ENCODE measurements around the gene EXOC2.

Gene EXOC2

DNA sequence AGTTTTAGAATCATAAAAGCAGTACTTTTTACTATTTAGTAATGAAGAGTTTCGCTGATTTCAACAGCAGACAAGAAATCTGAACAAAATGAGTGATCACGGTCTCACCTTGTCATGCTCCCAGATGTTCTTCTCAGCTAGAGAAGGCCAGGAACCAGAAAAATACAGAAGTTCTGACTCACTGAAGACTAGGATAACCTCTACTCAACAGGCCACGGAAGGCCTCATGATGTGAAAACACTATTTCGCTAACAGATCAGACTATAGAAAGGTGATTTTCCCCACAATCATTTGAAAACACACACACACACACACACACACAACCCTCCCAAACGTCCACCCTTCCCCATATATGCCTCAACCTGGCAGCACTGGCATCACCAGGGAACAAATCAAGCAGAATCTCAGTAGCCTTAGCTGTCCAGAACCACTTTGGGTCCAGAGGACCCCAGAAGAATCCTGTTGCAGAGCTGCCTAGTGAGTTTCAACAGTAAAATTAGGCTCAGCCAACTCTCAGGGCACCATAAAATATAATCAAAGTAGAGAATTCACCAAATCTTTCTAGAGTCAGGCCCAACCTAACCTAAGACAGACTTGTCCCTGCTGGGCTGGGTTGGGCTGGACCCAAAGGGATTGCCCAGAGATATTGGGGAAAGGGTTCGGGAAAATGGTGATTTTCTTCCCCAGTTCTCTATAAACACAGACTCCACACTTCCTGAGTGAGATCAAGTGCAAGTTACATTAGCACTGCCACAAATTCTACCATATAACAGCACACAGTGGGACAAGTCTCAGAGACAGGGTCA is 7.9 kb downstream of the EXOC2 start:
- H3K9me3 ChIP-seq = no peaks in the 10 kb centered on the region
- H3K27me3 ChIP-seq = no peaks in the 10 kb centered on the region
- peaks cover 0 to 21% (median 7%) of the 10 kb centered on the region in 4 donors for H3K4me1 ChIP-seq
- intact Hi-C loops (cut with DNase I; ENCODE audit: low total_unique reads) = no loop called here
- no peak for DNase-seq
- H3K36me3 ChIP-seq = no peaks in the 10 kb centered on the region
- TF ChIP-seq CTCF (IDR thresholded peaks at IDR 0.05) = no peak
- no peak overlapping the region for H3K4me3 ChIP-seq
- no peak overlapping the region for H3K27ac ChIP-seq

DNA sequence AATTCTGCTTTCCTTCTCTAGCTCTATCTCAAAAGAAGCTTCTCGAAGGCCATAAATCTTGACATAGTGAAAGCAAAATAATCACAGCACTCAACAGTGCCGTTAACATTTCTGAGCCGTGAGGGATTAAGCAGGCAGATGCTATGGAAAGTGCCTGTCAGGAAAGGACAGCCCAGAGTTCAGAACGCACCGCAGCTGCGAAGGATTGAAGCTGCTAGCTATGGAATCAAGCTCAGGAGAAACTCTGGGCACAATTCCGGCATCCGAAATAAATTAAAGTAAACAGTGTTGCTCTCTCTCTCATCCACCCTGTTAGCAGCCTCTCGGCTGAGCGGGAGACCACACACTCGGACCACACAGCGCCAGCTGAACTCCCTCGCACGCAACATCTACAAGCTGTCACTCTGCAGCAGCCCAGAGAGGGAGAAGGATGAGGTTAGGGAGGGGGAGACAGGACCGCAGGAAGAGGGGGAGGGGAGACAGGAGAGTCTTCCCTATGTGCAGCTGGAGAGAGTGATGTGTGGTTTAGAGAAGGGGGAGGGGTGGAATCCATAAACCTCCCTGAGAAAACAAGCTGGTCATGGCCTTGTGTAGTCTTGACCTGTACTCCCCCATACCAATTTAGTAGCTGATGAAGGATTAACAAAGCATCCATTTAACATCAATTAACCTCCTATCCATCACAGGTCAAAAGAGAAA is 9.0 kb downstream of the EXOC2 start:
- intact Hi-C loops (cut with DNase I; ENCODE audit: low total_unique reads) = no loop called here
- TF ChIP-seq CTCF (IDR thresholded peaks at IDR 0.05) = no peak
- no peaks in the 10 kb centered on the region for H3K36me3 ChIP-seq
- peak overlapping the region; percentile 6 to 21 for H3K4me3 ChIP-seq
- no peaks in the 10 kb centered on the region for H3K27me3 ChIP-seq
- no peaks in the 10 kb centered on the region for H3K9me3 ChIP-seq
- peaks cover 0 to 21% (median 7%) of the 10 kb centered on the region in 4 donors for H3K4me1 ChIP-seq
- no peak overlapping the region for H3K27ac ChIP-seq
- DNase-seq = no peak

- H3K4me3 ChIP-seq = no peak overlapping the region
- no peaks in the 10 kb centered on the region for H3K9me3 ChIP-seq
- no peak for DNase-seq
- no peaks in the 10 kb centered on the region for H3K36me3 ChIP-seq
- peaks cover 0 to 21% (median 7%) of the 10 kb centered on the region in 4 donors for H3K4me1 ChIP-seq
- H3K27me3 ChIP-seq = no peaks in the 10 kb centered on the region
- H3K27ac ChIP-seq = no peak overlapping the region
- TF ChIP-seq CTCF (IDR thresholded peaks at IDR 0.05) = no peak
- intact Hi-C loops (cut with DNase I; ENCODE audit: low total_unique reads) = no loop called here
Measured at GRCh38 chr6:680666-681340, 12.1 kb downstream of the EXOC2 start.

GRCh38 chr6:680251-680650 is 12.7 kb downstream of the EXOC2 start:
- Histone ChIP-seq H3K36me3 (no peaks in the 10 kb centered on the region), H3K4me3 (no peak overlapping the region), H3K27ac (no peak overlapping the region), H3K4me1 (peaks cover 0 to 21% (median 7%) of the 10 kb centered on the region in 4 donors), H3K9me3 (no peaks in the 10 kb centered on the region), H3K27me3 (no peaks in the 10 kb centered on the region)
- TF ChIP-seq CTCF (IDR thresholded peaks at IDR 0.05) = no peak
- intact Hi-C loops (cut with DNase I; ENCODE audit: low total_unique reads) = no loop called here
- DNase-seq = no peak

DNA sequence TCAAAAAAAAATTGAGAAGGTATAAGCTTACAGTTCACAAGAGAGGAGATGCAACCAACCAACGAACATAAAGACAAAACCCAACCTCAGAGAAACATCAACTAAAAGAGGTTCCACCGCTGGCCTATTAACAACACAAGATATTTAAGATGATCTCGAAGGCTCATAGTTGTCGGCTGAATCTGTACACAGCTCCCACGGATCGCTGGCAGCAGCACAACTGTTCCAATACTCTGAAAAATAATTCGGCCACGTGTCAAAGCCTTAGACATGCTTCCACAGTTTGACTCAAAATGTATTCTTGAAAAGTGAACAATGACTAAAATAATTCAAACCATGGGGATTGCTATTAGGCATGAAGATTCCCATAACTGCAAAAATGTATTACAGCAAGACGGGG is 13.7 kb downstream of the EXOC2 start:
- TF ChIP-seq CTCF (IDR thresholded peaks at IDR 0.05) = no peak
- Histone ChIP-seq H3K4me1 (peaks cover 0 to 13% (median 7%) of the 10 kb centered on the region in 4 donors), H3K27me3 (no peaks in the 10 kb centered on the region), H3K4me3 (no peak overlapping the region), H3K9me3 (no peaks in the 10 kb centered on the region), H3K27ac (no peak overlapping the region), H3K36me3 (no peaks in the 10 kb centered on the region)
- no peak for DNase-seq
- intact Hi-C loops (cut with DNase I; ENCODE audit: low total_unique reads) = no loop called here
